Ascending aorta (tissue), 2 donors: ENCODE measurements around the gene TMTC4. TPM values are rescaled to one million over a fixed set of nuclear protein-coding genes. Genes with fewer than 3 reads are reported as not detected.

Experiments
- DNase-seq, 2 donors: peaks; one replicate each; pipeline ENCODE4 v3.0.0-alpha.2; 2019; ENCODE audit warnings: low spot score in 2 of 2
- H3K27ac ChIP-seq, 2 donors: fragments of 200-600 bp; sonication (generic); one replicate each; pipeline ENCODE4 v1.5.1; 2016 to 2017; ENCODE audit warnings: mild to moderate bottlenecking in 1 of 2
- H3K27me3 ChIP-seq: fragments of 200-600 bp; sonication (generic); one replicate; pipeline ENCODE4 v1.5.1; 2017
- H3K36me3 ChIP-seq, 2 donors: fragments of 200-600 bp; sonication (generic); one replicate each; pipeline ENCODE4 v1.5.1; 2016
- H3K4me1 ChIP-seq, 2 donors: fragments of 200-600 bp; sonication (generic); one replicate each; pipeline ENCODE4 v1.5.1; 2016 to 2017; ENCODE audit warnings: mild to moderate bottlenecking in 1 of 2
- H3K4me3 ChIP-seq, 2 donors: fragments of 200-600 bp; sonication (generic); one replicate each; pipeline ENCODE4 v1.5.1; 2016 to 2017; ENCODE audit warnings: mild to moderate bottlenecking in 1 of 2
- H3K9me3 ChIP-seq, 2 donors: fragments of 200-600 bp; sonication (generic); one replicate each; pipeline ENCODE4 v1.5.1; 2016
- CTCF ChIP-seq, 3 experiments: fragments of 200-600 bp in 2 of 3; fragments of 450-650 bp in 1 of 3; sonication (generic) in 2 of 3; IDR thresholded peaks; one replicate each; pipeline ENCODE4 v1.5.1; 2016 to 2019; ENCODE audit warnings: antibody characterized with exemption in 3 of 3, mild to moderate bottlenecking in 1 of 3, moderate library complexity in 1 of 3
- intact Hi-C: fragments of 100-400 bp; cut with DNase I; formaldehyde crosslinking; loops from one replicate; pipeline ENCODE4 v1.15.1; 2023
- total RNA-seq: library from RNA; depleted of rRNA; stranded (reverse); fragments of >200 nt; gene quantifications from one replicate; pipeline ENCODE4 v1.1.0, GENCODE V29; 2016

Gene TMTC4
- total RNA-seq, 1 donor from 2014 or later: 11.5 TPM

- no peaks in the 10 kb centered on the region for H3K27me3 ChIP-seq
- H3K27ac ChIP-seq: no peak overlapping the region
- no peak for TF ChIP-seq CTCF (IDR thresholded peaks at IDR 0.05)
- intact Hi-C loops: no loop called here
- H3K4me1 ChIP-seq: no peaks in the 10 kb centered on the region
- H3K9me3 ChIP-seq: no peaks in the 10 kb centered on the region
- H3K36me3 ChIP-seq: peaks cover 0 to 9% of the 10 kb centered on the region in 2 donors
- DNase-seq: no peak
- H3K4me3 ChIP-seq: no peak overlapping the region
Observed at GRCh38 chr13:100608489-100608888, 66.1 kb downstream of the TMTC4 start.

- Histone ChIP-seq H3K27ac (no peak overlapping the region), H3K9me3 (no peaks in the 10 kb centered on the region), H3K4me3 (no peak overlapping the region), H3K4me1 (no peaks in the 10 kb centered on the region), H3K36me3 (peaks cover 0 to 3% of the 10 kb centered on the region in 2 donors), H3K27me3 (no peaks in the 10 kb centered on the region)
- intact Hi-C loops: no loop called here
- no peak for TF ChIP-seq CTCF (IDR thresholded peaks at IDR 0.05)
- DNase-seq: no peak
Observed at GRCh38 chr13:100604918-100605710, 69.5 kb downstream of the TMTC4 start.

- TF ChIP-seq CTCF (IDR thresholded peaks at IDR 0.05): no peak
- Histone ChIP-seq H3K36me3 (no peaks in the 10 kb centered on the region), H3K4me3 (no peak overlapping the region), H3K27ac (no peak overlapping the region), H3K27me3 (no peaks in the 10 kb centered on the region), H3K4me1 (no peaks in the 10 kb centered on the region), H3K9me3 (no peaks in the 10 kb centered on the region)
- intact Hi-C loops: no loop called here
- no peak for DNase-seq
Observed at GRCh38 chr13:100602493-100603111, 72.0 kb downstream of the TMTC4 start.

GRCh38 chr13:100601716-100602115 is 72.9 kb downstream of the TMTC4 start:
- no peak for DNase-seq
- H3K27me3 ChIP-seq: no peaks in the 10 kb centered on the region
- intact Hi-C loops: no loop called here
- no peak overlapping the region for H3K27ac ChIP-seq
- H3K4me3 ChIP-seq: no peak overlapping the region
- no peaks in the 10 kb centered on the region for H3K36me3 ChIP-seq
- TF ChIP-seq CTCF (IDR thresholded peaks at IDR 0.05): no peak
- no peaks in the 10 kb centered on the region for H3K4me1 ChIP-seq
- no peaks in the 10 kb centered on the region for H3K9me3 ChIP-seq

GRCh38 chr13:100600915-100601314 is 73.7 kb downstream of the TMTC4 start:
- Histone ChIP-seq H3K4me3 (no peak overlapping the region), H3K4me1 (no peaks in the 10 kb centered on the region), H3K27me3 (no peaks in the 10 kb centered on the region), H3K9me3 (no peaks in the 10 kb centered on the region), H3K36me3 (no peaks in the 10 kb centered on the region), H3K27ac (no peak overlapping the region)
- DNase-seq: no peak
- intact Hi-C loops: no loop called here
- no peak for TF ChIP-seq CTCF (IDR thresholded peaks at IDR 0.05)
